ENCODE data around the gene TMEM61.

- TF ChIP-seq CTCF (IDR thresholded peaks at IDR 0.05) (no peak), POLR2A (IDR thresholded peaks at IDR 0.05) (no peak), POLR2AphosphoS5 (IDR thresholded peaks at IDR 0.05) (no peak)
Measured at GRCh38 chr1:54968551-54968950, 11.9 kb upstream of the TMEM61 start.

Data from breast epithelium (tissue), 3 donors.